HG02870 (cell line): ENCODE data around the gene MAP2K6.

Source experiments
- ATAC-seq: cut with Tn5 transposase; IDR thresholded peaks from one replicate; pipeline ENCODE4 v1.9.1; 2021; ENCODE audit warnings: mild to moderate bottlenecking, moderate library complexity; ENCODE audit not compliant: unreplicated experiment

MAP2K6 gene

GRCh38 chr17:69486779-69487637 is 72.5 kb downstream of the MAP2K6 start:
- no peak for ATAC-seq

- no peak for ATAC-seq
Measured at GRCh38 chr17:69489313-69489712, 74.8 kb downstream of the MAP2K6 start.

GRCh38 chr17:69492410-69493071 is 78.0 kb downstream of the MAP2K6 start:
- no peak for ATAC-seq

GRCh38 chr17:69495787-69496186 is 81.3 kb downstream of the MAP2K6 start:
- ATAC-seq, result no peak

- ATAC-seq, result no peak
Measured at GRCh38 chr17:69497161-69497560, 82.7 kb downstream of the MAP2K6 start.

- no peak for ATAC-seq
Measured at GRCh38 chr17:69499318-69499717, 84.8 kb downstream of the MAP2K6 start.

- ATAC-seq, result no peak
Measured at GRCh38 chr17:69500911-69501429, 86.5 kb downstream of the MAP2K6 start.

- no peak for ATAC-seq
Measured at GRCh38 chr17:69501591-69502468, 87.3 kb downstream of the MAP2K6 start.

GRCh38 chr17:69503711-69504110 is 89.2 kb downstream of the MAP2K6 start:
- peak; percentile 83 for ATAC-seq

GRCh38 chr17:69505740-69506139 is 91.2 kb downstream of the MAP2K6 start:
- ATAC-seq, result no peak

GRCh38 chr17:69506489-69506888 is 92.0 kb downstream of the MAP2K6 start:
- no peak for ATAC-seq

- ATAC-seq, result no peak
Measured at GRCh38 chr17:69508814-69509213, 94.3 kb downstream of the MAP2K6 start.

- ATAC-seq, result no peak
Measured at GRCh38 chr17:69511250-69511649, 96.8 kb downstream of the MAP2K6 start.

GRCh38 chr17:69512946-69513345 is 98.4 kb downstream of the MAP2K6 start:
- ATAC-seq, result no peak

GRCh38 chr17:69516225-69516624 is 101.7 kb downstream of the MAP2K6 start:
- peak; percentile 1 for ATAC-seq

GRCh38 chr17:69516911-69517310 is 102.4 kb downstream of the MAP2K6 start:
- peak; percentile 81 for ATAC-seq

- no peak for ATAC-seq
Measured at GRCh38 chr17:69518951-69519350, 104.5 kb downstream of the MAP2K6 start.

- ATAC-seq, result peak; percentile 59
Measured at GRCh38 chr17:69523244-69523861, 108.9 kb downstream of the MAP2K6 start.

GRCh38 chr17:69524854-69525253 is 110.4 kb downstream of the MAP2K6 start:
- no peak for ATAC-seq
